ENCODE results near the gene LDHB.

- TF ChIP-seq CTCF (IDR thresholded peaks at IDR 0.05; ENCODE audit: low read depth, low read length), result no peak
- no peak for TF ChIP-seq POLR2A (IDR thresholded peaks at IDR 0.05; ENCODE audit: extremely low read depth, insufficient read length)
- TF ChIP-seq, protein P1, sequence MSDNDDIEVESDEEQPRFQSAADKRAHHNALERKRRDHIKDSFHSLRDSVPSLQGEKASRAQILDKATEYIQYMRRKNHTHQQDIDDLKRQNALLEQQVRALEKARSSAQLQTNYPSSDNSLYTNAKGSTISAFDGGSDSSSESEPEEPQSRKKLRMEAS (IDR thresholded peaks at IDR 0.05; ENCODE audit: low read depth, low read length), result no peak
These were observed 20.1 kb upstream of the LDHB start for GRCh38 chr12:21677622-21678277.

All from NB4 (cell line).